Astrocyte (in vitro differentiated cells and primary cell): ENCODE data around the gene CCZ1B.
"Not testable (repeated sequence)": the region's sequence is repeated elsewhere in the genome, so short reads cannot be mapped to it uniquely, and the experiment has no call there.

ENCODE experiments used
- EZH2 ChIP-seq: IDR thresholded peaks from 2 replicates; pipeline ENCODE4 v1.6.1; 2012; ENCODE audit warnings: mild to moderate bottlenecking, low read length, inconsistent platforms; ENCODE audit not compliant: insufficient read depth
- TF ChIP-seq, protein P1 (sequence below): IDR thresholded peaks from 2 replicates; pipeline ENCODE4 v1.5.1; 2011; ENCODE audit warnings: low read depth, mild to moderate bottlenecking, inconsistent platforms, low read length, moderate library complexity; ENCODE audit not compliant: insufficient read depth

DNA sequence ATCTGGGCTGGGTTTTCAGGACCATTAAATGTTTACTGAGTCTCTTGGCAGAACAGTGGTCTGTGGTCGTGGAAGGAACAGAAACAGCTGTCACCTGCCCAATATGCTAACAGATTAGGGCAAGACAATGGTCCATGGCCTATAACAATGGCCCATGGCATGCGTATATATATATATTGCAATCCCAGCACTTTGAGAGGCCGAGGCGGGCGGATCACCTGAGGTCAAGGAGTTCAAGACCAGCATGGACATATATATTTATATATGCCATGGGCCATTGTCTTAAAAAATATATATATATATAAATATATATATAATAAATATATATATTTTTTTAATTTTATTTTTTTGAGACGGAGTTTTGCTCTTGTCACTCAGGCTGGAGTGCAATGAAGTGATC lies 44.5 kb downstream of the CCZ1B start:
- TF ChIP-seq, protein P1, sequence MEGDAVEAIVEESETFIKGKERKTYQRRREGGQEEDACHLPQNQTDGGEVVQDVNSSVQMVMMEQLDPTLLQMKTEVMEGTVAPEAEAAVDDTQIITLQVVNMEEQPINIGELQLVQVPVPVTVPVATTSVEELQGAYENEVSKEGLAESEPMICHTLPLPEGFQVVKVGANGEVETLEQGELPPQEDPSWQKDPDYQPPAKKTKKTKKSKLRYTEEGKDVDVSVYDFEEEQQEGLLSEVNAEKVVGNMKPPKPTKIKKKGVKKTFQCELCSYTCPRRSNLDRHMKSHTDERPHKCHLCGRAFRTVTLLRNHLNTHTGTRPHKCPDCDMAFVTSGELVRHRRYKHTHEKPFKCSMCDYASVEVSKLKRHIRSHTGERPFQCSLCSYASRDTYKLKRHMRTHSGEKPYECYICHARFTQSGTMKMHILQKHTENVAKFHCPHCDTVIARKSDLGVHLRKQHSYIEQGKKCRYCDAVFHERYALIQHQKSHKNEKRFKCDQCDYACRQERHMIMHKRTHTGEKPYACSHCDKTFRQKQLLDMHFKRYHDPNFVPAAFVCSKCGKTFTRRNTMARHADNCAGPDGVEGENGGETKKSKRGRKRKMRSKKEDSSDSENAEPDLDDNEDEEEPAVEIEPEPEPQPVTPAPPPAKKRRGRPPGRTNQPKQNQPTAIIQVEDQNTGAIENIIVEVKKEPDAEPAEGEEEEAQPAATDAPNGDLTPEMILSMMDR, result not testable (repeated sequence)
- TF ChIP-seq EZH2, result not testable (repeated sequence)
